Fibroblast of lung (primary cell): Measurements from ENCODE around the gene CHAD.

Experiments used
- EZH2 ChIP-seq: IDR thresholded peaks from 2 replicates; pipeline ENCODE4 v1.5.1; 2012; ENCODE audit warnings: low read length, control low read depth, mild to moderate bottlenecking; ENCODE audit errors: missing control alignments
- TF ChIP-seq, protein P1 (sequence below), 2 donors: IDR thresholded peaks in 1 of 2; conservative IDR thresholded peaks in 1 of 2; 1 replicate in 1 of 2; 2 replicates in 1 of 2; pipeline ENCODE4 v1.5.1; 2011 to 2012; ENCODE audit warnings: low read length in 2 of 2, control low read depth in 1 of 2, inconsistent platforms in 1 of 2, low read depth in 1 of 2, mild to moderate bottlenecking in 1 of 2

DNA sequence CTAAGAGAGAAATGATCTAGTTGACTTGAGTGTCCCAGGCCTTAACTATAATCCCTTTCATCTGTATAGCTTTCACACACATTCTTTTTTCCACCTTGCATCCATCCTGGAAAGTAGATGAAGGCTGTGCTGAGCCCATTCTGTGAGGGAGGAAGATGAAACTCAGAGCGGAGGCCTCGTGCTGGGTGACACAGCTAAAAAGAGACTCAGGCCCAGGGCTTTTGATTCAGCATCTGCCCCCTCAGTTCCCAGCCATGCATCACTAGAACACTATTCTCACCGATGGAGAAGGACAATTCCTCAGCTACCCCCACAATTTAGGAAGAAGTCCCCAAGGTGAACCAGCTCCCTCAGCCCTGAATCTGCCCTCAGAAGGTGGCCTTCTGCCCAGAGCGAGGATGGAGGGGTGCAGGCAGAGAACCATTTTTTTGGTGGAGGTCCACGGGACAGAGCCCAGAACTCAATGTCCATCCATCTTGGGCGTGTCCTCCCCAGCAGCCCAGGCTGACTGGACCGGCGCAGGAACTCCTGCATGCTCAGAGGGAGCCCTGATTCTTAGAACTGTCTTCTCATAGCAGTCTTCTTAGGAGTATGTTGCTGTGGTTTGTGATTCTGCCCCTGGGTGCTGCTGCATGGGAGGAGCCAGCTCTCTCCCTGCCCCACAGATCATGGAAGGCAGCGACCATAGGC, 33.8 kb upstream of the CHAD start:
- TF ChIP-seq, protein P1, sequence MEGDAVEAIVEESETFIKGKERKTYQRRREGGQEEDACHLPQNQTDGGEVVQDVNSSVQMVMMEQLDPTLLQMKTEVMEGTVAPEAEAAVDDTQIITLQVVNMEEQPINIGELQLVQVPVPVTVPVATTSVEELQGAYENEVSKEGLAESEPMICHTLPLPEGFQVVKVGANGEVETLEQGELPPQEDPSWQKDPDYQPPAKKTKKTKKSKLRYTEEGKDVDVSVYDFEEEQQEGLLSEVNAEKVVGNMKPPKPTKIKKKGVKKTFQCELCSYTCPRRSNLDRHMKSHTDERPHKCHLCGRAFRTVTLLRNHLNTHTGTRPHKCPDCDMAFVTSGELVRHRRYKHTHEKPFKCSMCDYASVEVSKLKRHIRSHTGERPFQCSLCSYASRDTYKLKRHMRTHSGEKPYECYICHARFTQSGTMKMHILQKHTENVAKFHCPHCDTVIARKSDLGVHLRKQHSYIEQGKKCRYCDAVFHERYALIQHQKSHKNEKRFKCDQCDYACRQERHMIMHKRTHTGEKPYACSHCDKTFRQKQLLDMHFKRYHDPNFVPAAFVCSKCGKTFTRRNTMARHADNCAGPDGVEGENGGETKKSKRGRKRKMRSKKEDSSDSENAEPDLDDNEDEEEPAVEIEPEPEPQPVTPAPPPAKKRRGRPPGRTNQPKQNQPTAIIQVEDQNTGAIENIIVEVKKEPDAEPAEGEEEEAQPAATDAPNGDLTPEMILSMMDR (conservative IDR thresholded peaks at IDR 0.05 in 1 of 2, IDR thresholded peaks at IDR 0.05 in 1 of 2; ENCODE audit: low read depth in 1 of 2, low read length in 2 of 2) = no peak
- TF ChIP-seq EZH2 = no peak
